BJ (cell line): ENCODE measurements around the gene PRKCE. TPM values are rescaled to one million over a fixed set of nuclear protein-coding genes. Genes with fewer than 3 reads are reported as not detected.

Experiments
- CTCF ChIA-PET: fragments of 350-600 bp; formaldehyde crosslinking; extraction: SDS; loops from one replicate; lab custom pipeline; 2021; ENCODE audit warnings: antibody characterized with exemption, inconsistent platforms; lab: Yijun Ruan, JAX
- POLR2A ChIA-PET: fragments of 300-600 bp; sonication (Branson Sonifier 250); formaldehyde crosslinking; extraction: SDS; loops from one replicate; lab custom pipeline; 2021; ENCODE audit warnings: antibody characterized with exemption; lab: Charles Lee
- DNase-seq: peaks from one replicate; pipeline ENCODE4 v3.0.0-alpha.2; 2011; ENCODE audit warnings: low read depth
- H3K27me3 ChIP-seq: 2 replicates; pipeline ENCODE4 v1.6.0; 2011; ENCODE audit warnings: low read length; ENCODE audit not compliant: control insufficient read depth, insufficient read depth
- H3K36me3 ChIP-seq: 2 replicates; pipeline ENCODE4 v1.5.1; 2011; ENCODE audit warnings: low read length; ENCODE audit not compliant: control insufficient read depth, insufficient read depth
- H3K4me3 ChIP-seq: 2 replicates; pipeline ENCODE4 v1.5.1; 2011; ENCODE audit warnings: low read depth, mild to moderate bottlenecking, control low read depth, low read length
- CTCF ChIP-seq: IDR thresholded peaks from 2 replicates; pipeline ENCODE4 v1.5.1; 2011; ENCODE audit warnings: low read depth, mild to moderate bottlenecking, control low read depth, inconsistent platforms, low read length, moderate library complexity; ENCODE audit not compliant: insufficient read depth
- polyA plus RNA-seq: library from polyadenylated mRNA; depleted of rRNA; stranded (reverse); fragments of >200 nt; gene quantifications from 2 replicates; pipeline ENCODE4 v1.2.3, GENCODE V29; 2011

Gene PRKCE
- polyA plus RNA-seq, 1 experiment: 19.7 TPM

GRCh38 chr2:45623098-45623497, 28.4 kb upstream of the PRKCE start:
- CTCF ChIA-PET: no interaction called here
- DNase-seq: no peak
- TF ChIP-seq CTCF: no peak
- Histone ChIP-seq H3K4me3 (no peak overlapping the region), H3K27me3 (no peaks in the 10 kb centered on the region; the same call in none of the 2 replicates), H3K36me3 (no peaks in the 10 kb centered on the region)
- POLR2A ChIA-PET: no interaction called here

GRCh38 chr2:45625824-45626223, 25.7 kb upstream of the PRKCE start:
- TF ChIP-seq CTCF: no peak
- Histone ChIP-seq H3K36me3 (no peaks in the 10 kb centered on the region), H3K4me3 (no peak overlapping the region), H3K27me3 (peaks cover 1% of the 10 kb centered on the region)
- DNase-seq: no peak
- ChIA-PET POLR2A (no interaction called here), CTCF (no interaction called here)

- CTCF ChIA-PET: interaction anchor here (0.6 kb wide), 2 partner anchors 17 to 387 kb away, joined by 3 to 4 read pairs; no protein-coding TSS in a partner anchor
- no peak for DNase-seq
- Histone ChIP-seq H3K27me3 (peaks cover 5% of the 10 kb centered on the region), H3K4me3 (no peak overlapping the region), H3K36me3 (no peaks in the 10 kb centered on the region)
- no peak for TF ChIP-seq CTCF
- POLR2A ChIA-PET: no interaction called here
Observed at GRCh38 chr2:45626387-45627221, 24.9 kb upstream of the PRKCE start.

- H3K27me3 ChIP-seq: peaks cover 9% of the 10 kb centered on the region
- no peak for TF ChIP-seq CTCF
- DNase-seq: no peak
- no peaks in the 10 kb centered on the region for H3K36me3 ChIP-seq
- H3K4me3 ChIP-seq: no peak overlapping the region
- CTCF ChIA-PET: interaction anchor here (0.7 to 0.9 kb wide), 3 partner anchors 9 to 502 kb away, joined by 3 to 4 read pairs (median 3); no protein-coding TSS in a partner anchor
- POLR2A ChIA-PET: interaction anchor here (0.7 kb wide), 1 partner anchor 17 kb away, joined by 8 read pairs; the partner anchor contains the start of gene SRBD1
Observed at GRCh38 chr2:45627911-45628310, 23.6 kb upstream of the PRKCE start.

GRCh38 chr2:45629971-45630370, 21.5 kb upstream of the PRKCE start:
- Histone ChIP-seq H3K4me3 (no peak overlapping the region), H3K36me3 (no peaks in the 10 kb centered on the region), H3K27me3 (peaks cover 9% of the 10 kb centered on the region)
- no peak for DNase-seq
- CTCF ChIA-PET: interaction anchor here (1.4 kb wide), 1 partner anchor 13 kb away, joined by 3 read pairs; no protein-coding TSS in a partner anchor
- TF ChIP-seq CTCF: no peak
- POLR2A ChIA-PET: no interaction called here
